ENCODE results near the gene MAMDC4. TPM values are rescaled to one million over a fixed set of nuclear protein-coding genes. Genes with fewer than 3 reads are reported as not detected.
"Not testable (repeated sequence)": the region's sequence is repeated elsewhere in the genome, so short reads cannot be mapped to it uniquely, and the experiment has no call there.

MAMDC4 gene
- polyA plus RNA-seq, 12 donors: 2.7 to 131 (median 3.9) TPM; not detected in 1

GRCh38 chr9:136858844-136859757 lies 7.0 kb downstream of the MAMDC4 start:
- no peak for DNase-seq

GRCh38 chr9:136860529-136860928 lies 8.4 kb downstream of the MAMDC4 start:
- no peak for DNase-seq

- no peak for DNase-seq
These were observed 9.1 kb downstream of the MAMDC4 start for GRCh38 chr9:136860933-136861873.

- DNase-seq: no peak
These were observed 9.8 kb downstream of the MAMDC4 start for GRCh38 chr9:136861874-136862457.

- DNase-seq: no peak
These were observed 10.9 kb downstream of the MAMDC4 start for GRCh38 chr9:136862849-136863622.

- DNase-seq: no peak
These were observed 11.6 kb downstream of the MAMDC4 start for GRCh38 chr9:136863623-136864273.

GRCh38 chr9:136865041-136865767 lies 13.1 kb downstream of the MAMDC4 start:
- no peak for DNase-seq

GRCh38 chr9:136865768-136866103 lies 13.6 kb downstream of the MAMDC4 start:
- no peak for DNase-seq

GRCh38 chr9:136866898-136867421 lies 14.8 kb downstream of the MAMDC4 start:
- not testable (repeated sequence) for DNase-seq

GRCh38 chr9:136867480-136867879 lies 15.3 kb downstream of the MAMDC4 start:
- DNase-seq: no peak

GRCh38 chr9:136867917-136868316 lies 15.8 kb downstream of the MAMDC4 start:
- DNase-seq: no peak

- no peak for DNase-seq
These were observed 16.5 kb downstream of the MAMDC4 start for GRCh38 chr9:136868644-136869043.

- not testable (repeated sequence) for DNase-seq
These were observed 17.5 kb downstream of the MAMDC4 start for GRCh38 chr9:136869611-136870010.

GRCh38 chr9:136875155-136875554 lies 23.0 kb downstream of the MAMDC4 start:
- no peak for DNase-seq

GRCh38 chr9:136876476-136876875 lies 24.3 kb downstream of the MAMDC4 start:
- no peak for DNase-seq

GRCh38 chr9:136880651-136881050 lies 28.5 kb downstream of the MAMDC4 start:
- no peak for DNase-seq

GRCh38 chr9:136881691-136882108 lies 29.6 kb downstream of the MAMDC4 start:
- no peak for DNase-seq

- no peak for DNase-seq
These were observed 30.2 kb downstream of the MAMDC4 start for GRCh38 chr9:136882109-136882946.

GRCh38 chr9:136882947-136883283 lies 30.8 kb downstream of the MAMDC4 start:
- DNase-seq: not testable (repeated sequence)

All from muscle of arm (tissue), 12 donors.